AG09309 (cell line): Measurements from ENCODE around the gene CMIP.
A peak's percentile ranks its signal among the peaks of the same experiment; 100 is the strongest.

Experiments
- DNase-seq: peaks from one replicate; pipeline ENCODE4 v3.0.0-alpha.2; 2010; ENCODE audit warnings: low read depth
- H3K4me3 ChIP-seq: 2 replicates; pipeline ENCODE4 v1.5.1; 2011; ENCODE audit warnings: mild to moderate bottlenecking, low read depth, low read length, moderate library complexity; ENCODE audit not compliant: control insufficient read depth
- CTCF ChIP-seq: IDR thresholded peaks from 2 replicates; pipeline ENCODE4 v1.5.1; 2011; ENCODE audit warnings: mild to moderate bottlenecking, low read depth, low read length, inconsistent platforms; ENCODE audit not compliant: insufficient read depth, control insufficient read depth; ENCODE audit errors: missing control alignments

The CMIP gene

GRCh38 chr16:81746566-81746965 lies 302.0 kb downstream of the CMIP start:
- TF ChIP-seq CTCF, result no peak
- no peak for DNase-seq

DNA sequence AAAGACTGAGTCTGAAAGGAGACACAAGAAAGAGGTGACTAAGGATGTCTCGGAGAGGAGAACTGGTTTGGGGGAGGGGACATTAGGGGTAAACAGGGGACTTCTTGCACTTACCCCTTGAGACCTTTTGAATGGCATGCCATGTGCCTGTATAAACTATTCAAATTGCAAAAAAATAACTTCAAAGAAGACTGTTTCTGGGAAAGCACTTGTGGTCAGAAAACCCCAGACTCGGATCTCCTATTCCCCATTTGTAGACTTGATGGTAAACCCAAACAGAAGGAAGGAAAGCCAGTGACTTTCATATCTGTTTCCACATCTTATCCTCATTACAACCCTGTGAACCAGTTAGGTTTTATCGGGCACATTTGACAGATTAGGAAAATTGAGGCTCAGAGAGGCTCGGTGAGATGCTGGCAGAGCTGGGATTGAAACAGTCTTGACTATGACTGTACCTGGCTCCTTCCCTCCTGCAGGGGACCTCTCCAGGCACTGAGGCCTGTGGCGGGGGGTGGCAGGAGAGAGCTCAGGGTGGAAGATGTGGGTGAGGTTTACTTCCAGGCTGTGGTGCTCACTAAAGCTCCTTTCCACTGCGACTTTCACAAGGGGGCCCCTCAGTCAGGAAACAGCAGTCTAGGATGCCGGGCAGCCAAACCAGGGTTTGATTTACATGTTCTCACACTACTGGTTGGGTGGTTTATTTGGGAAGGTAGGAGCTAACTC lies 304.0 kb downstream of the CMIP start:
- TF ChIP-seq CTCF, result no peak
- no peak for DNase-seq

More at GRCh38 chr16:81746566-81746965, 302.0 kb downstream of the CMIP start:
- H3K4me3 ChIP-seq, result peak overlapping the region; percentile 22

DNA sequence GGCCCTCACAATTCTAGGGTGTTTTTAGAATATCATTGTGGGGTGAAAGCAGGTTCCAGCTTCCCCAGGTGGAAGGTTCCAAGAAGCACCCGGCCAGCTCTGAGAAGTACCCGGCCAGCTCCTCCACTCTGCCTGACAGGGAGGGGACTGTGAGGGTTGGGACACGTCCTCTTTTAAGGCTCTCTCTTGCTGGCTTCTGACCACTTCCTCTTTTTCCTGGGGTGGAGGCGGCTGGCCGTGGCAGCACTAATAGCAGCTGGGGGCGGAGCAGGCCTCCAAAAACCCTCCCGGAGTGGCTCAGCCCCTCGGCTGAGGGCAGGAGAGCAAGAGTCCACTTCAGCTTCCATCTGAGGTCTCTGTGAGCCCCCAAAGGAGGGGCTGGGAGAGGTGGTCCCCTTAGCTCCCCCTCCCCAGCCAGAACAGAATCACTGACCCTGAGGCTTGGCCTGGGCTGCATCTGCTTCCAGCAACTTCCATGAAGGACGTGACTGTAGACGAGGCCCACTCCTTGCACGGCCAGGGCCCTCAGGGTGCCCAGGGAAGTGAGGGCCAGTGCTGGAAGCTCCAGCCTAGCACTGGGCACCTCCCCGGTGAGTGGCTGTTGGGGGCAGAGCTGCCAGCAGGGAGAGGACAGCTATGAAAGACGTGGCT lies 307.7 kb downstream of the CMIP start:
- no peak overlapping the region for H3K4me3 ChIP-seq
- DNase-seq, result no peak
- TF ChIP-seq CTCF, result no peak

More for the DNA sequence above, 304.0 kb downstream of the CMIP start:
- H3K4me3 ChIP-seq, result no peak overlapping the region

- DNase-seq, result no peak
- no peak for TF ChIP-seq CTCF
- H3K4me3 ChIP-seq, result no peak overlapping the region
Observed at GRCh38 chr16:81752876-81753227, 308.2 kb downstream of the CMIP start.

DNA sequence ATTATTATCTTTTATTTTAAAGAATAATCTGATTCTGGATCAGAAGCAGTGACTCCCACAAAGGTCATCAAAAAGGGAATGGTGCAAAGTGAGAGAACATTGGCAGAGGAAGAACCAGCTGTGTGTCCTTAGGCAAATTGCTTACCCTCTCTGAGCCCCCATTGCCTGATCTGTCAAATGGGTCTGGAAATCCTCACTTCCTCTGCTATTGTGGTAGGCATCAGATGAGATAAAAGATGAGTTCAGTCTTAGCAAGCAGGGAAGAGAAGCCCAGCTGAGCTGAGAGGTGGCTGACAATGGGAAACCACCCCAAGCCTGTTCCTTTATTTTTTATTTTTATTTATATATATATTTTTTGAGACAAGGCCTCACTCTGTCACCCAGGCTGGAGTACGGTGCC lies 310.2 kb downstream of the CMIP start:
- no peak for TF ChIP-seq CTCF
- no peak overlapping the region for H3K4me3 ChIP-seq
- DNase-seq, result no peak

GRCh38 chr16:81755915-81756614 lies 311.5 kb downstream of the CMIP start:
- no peak for TF ChIP-seq CTCF
- no peak for DNase-seq

More at GRCh38 chr16:81755915-81756614, 311.5 kb downstream of the CMIP start:
- H3K4me3 ChIP-seq, result no peak overlapping the region
